Measurements from ENCODE around the gene AXIN2.

The AXIN2 gene

GRCh38 chr17:65565559-65565958 lies 4.1 kb upstream of the AXIN2 start:
- no peak for TF ChIP-seq CTCF (IDR thresholded peaks at IDR 0.05)
- H3K4me3 ChIP-seq (ENCODE audit: low read depth in 1 of 2, low read length in 1 of 2): no peak overlapping the region
- H3K27me3 ChIP-seq: peaks cover 20% of the 10 kb centered on the region
- H3K4me1 ChIP-seq (ENCODE audit: control insufficient read depth in 1 of 2, insufficient read depth in 1 of 2, low read depth in 1 of 2, low read length in 1 of 2): peaks cover 0 to under 1% of the 10 kb centered on the region in 2 experiments
- H3K36me3 ChIP-seq: no peaks in the 10 kb centered on the region
- no peak overlapping the region for H3K27ac ChIP-seq
- no peaks in the 10 kb centered on the region for H3K9me3 ChIP-seq

GRCh38 chr17:65564793-65565192 lies 3.3 kb upstream of the AXIN2 start:
- Histone ChIP-seq H3K27ac (no peak overlapping the region), H3K27me3 (peaks cover 12% of the 10 kb centered on the region), H3K4me3 (ENCODE audit: low read depth in 1 of 2, low read length in 1 of 2) (no peak overlapping the region), H3K36me3 (no peaks in the 10 kb centered on the region), H3K9me3 (no peaks in the 10 kb centered on the region), H3K4me1 (ENCODE audit: control insufficient read depth in 1 of 2, insufficient read depth in 1 of 2, low read depth in 1 of 2, low read length in 1 of 2) (peaks cover 0 to 9% of the 10 kb centered on the region in 2 experiments)
- TF ChIP-seq CTCF (IDR thresholded peaks at IDR 0.05): no peak

- no peak for TF ChIP-seq CTCF (IDR thresholded peaks at IDR 0.05)
- no peak overlapping the region for H3K4me3 ChIP-seq (ENCODE audit: low read depth in 1 of 2, low read length in 1 of 2)
Measured at GRCh38 chr17:65562206-65562531, 721 bp upstream of the AXIN2 start.

GRCh38 chr17:65560628-65561451 lies 608 bp downstream of the AXIN2 start:
- H3K27me3 ChIP-seq: no peaks in the 10 kb centered on the region
- no peaks in the 10 kb centered on the region for H3K36me3 ChIP-seq
- no peak for TF ChIP-seq CTCF (IDR thresholded peaks at IDR 0.05)
- H3K9me3 ChIP-seq: no peaks in the 10 kb centered on the region
- peak overlapping the region in 1 of 2 experiments; percentile 58 for H3K4me3 ChIP-seq (ENCODE audit: low read depth in 1 of 2, low read length in 1 of 2)
- H3K27ac ChIP-seq: no peak overlapping the region
- peaks cover 0 to 11% of the 10 kb centered on the region in 2 experiments for H3K4me1 ChIP-seq (ENCODE audit: control insufficient read depth in 1 of 2, insufficient read depth in 1 of 2, low read depth in 1 of 2, low read length in 1 of 2)

More at GRCh38 chr17:65562206-65562531, 721 bp upstream of the AXIN2 start:
- H3K27me3 ChIP-seq: no peaks in the 10 kb centered on the region
- H3K9me3 ChIP-seq: no peaks in the 10 kb centered on the region
- peaks cover 0 to 11% of the 10 kb centered on the region in 2 experiments for H3K4me1 ChIP-seq (ENCODE audit: control insufficient read depth in 1 of 2, insufficient read depth in 1 of 2, low read depth in 1 of 2, low read length in 1 of 2)
- H3K27ac ChIP-seq: no peak overlapping the region
- H3K36me3 ChIP-seq: no peaks in the 10 kb centered on the region

GRCh38 chr17:65559804-65560627 lies 1.4 kb downstream of the AXIN2 start:
- Histone ChIP-seq H3K4me3 (ENCODE audit: low read depth in 1 of 2, low read length in 1 of 2) (peak overlapping the region in 1 of 2 experiments; percentile 58), H3K9me3 (no peaks in the 10 kb centered on the region), H3K4me1 (ENCODE audit: control insufficient read depth in 1 of 2, insufficient read depth in 1 of 2, low read depth in 1 of 2, low read length in 1 of 2) (peaks cover 0 to 11% of the 10 kb centered on the region in 2 experiments), H3K27me3 (no peaks in the 10 kb centered on the region), H3K27ac (no peak overlapping the region), H3K36me3 (no peaks in the 10 kb centered on the region)
- no peak for TF ChIP-seq CTCF (IDR thresholded peaks at IDR 0.05)
